NCI-H82 (cell line): ENCODE results near the gene SLC46A1.
"Not testable (repeated sequence)": the region's sequence is repeated elsewhere in the genome, so short reads cannot be mapped to it uniquely, and the experiment has no call there.

ENCODE experiments used
- DNase-seq: peaks from one replicate; lab custom pipeline; 2025; lab: John Stamatoyannopoulos, UW

Gene SLC46A1

GRCh38 chr17:28405632-28406472 lies at the start of gene SLC46A1:
Gene SLC46A1 (minus strand): TSS chr17:28406212. CDS start chr17:28406114, 98 bp downstream.
- DNase-seq, result peak; percentile 88

- no peak for DNase-seq
These were observed 43.8 kb upstream of the SLC46A1 start for GRCh38 chr17:28449859-28450258.

- DNase-seq, result no peak
These were observed 41.4 kb upstream of the SLC46A1 start for GRCh38 chr17:28447396-28447760.

- DNase-seq, result no peak
These were observed 40.8 kb upstream of the SLC46A1 start for GRCh38 chr17:28446716-28447395.

- DNase-seq, result no peak
These were observed 38.1 kb upstream of the SLC46A1 start for GRCh38 chr17:28443901-28444638.

GRCh38 chr17:28434326-28434725 lies 28.3 kb upstream of the SLC46A1 start:
- peak; percentile 60 for DNase-seq

GRCh38 chr17:28433721-28434120 lies 27.7 kb upstream of the SLC46A1 start:
- peak; percentile 98 for DNase-seq

GRCh38 chr17:28427982-28428381 lies 22.0 kb upstream of the SLC46A1 start:
- not testable (repeated sequence) for DNase-seq

- peak; percentile 73 for DNase-seq
These were observed 21.4 kb upstream of the SLC46A1 start for GRCh38 chr17:28427371-28427770.

GRCh38 chr17:28426081-28426519 lies 20.1 kb upstream of the SLC46A1 start:
- peak; percentile 66 for DNase-seq

GRCh38 chr17:28425206-28425605 lies 19.2 kb upstream of the SLC46A1 start:
- no peak for DNase-seq

- no peak for DNase-seq
These were observed 15.8 kb upstream of the SLC46A1 start for GRCh38 chr17:28421787-28422305.

- DNase-seq, result peak; percentile 92
These were observed 10.8 kb upstream of the SLC46A1 start for GRCh38 chr17:28416703-28417311.

- no peak for DNase-seq
These were observed 9.9 kb upstream of the SLC46A1 start for GRCh38 chr17:28415886-28416285.

GRCh38 chr17:28413804-28414203 lies 7.8 kb upstream of the SLC46A1 start:
- no peak for DNase-seq

GRCh38 chr17:28412099-28412498 lies 6.1 kb upstream of the SLC46A1 start:
- no peak for DNase-seq

GRCh38 chr17:28407974-28408306 lies 1.9 kb upstream of the SLC46A1 start:
- no peak for DNase-seq

- DNase-seq, result peak; percentile 50
These were observed 1.3 kb upstream of the SLC46A1 start for GRCh38 chr17:28407130-28407973.

GRCh38 chr17:28406473-28406814 lies 432 bp upstream of the SLC46A1 start:
- DNase-seq, result peak; percentile 71

- DNase-seq, result peak; percentile 38
These were observed 1.0 kb downstream of the SLC46A1 start for GRCh38 chr17:28404812-28405570.

- no peak for DNase-seq
These were observed 1.6 kb downstream of the SLC46A1 start for GRCh38 chr17:28404461-28404811.
